MM.1S (cell line): ENCODE data around the gene PLIN4.

Experiments used
- EZH2 ChIP-seq: fragments of 300-600 bp; sonication (generic); optimal IDR thresholded peaks from 2 replicates; pipeline ENCODE3; 2017; ENCODE audit warnings: low read depth, mild to moderate bottlenecking, antibody characterized with exemption, low read length, mixed read lengths
- EZH2phosphoT487 ChIP-seq: fragments of 300-600 bp; sonication (generic); IDR thresholded peaks from 2 replicates; pipeline ENCODE4 v1.6.1; 2018; ENCODE audit warnings: antibody characterized with exemption, low read length
- TF ChIP-seq, protein P1 (sequence below): fragments of 300-600 bp; sonication (generic); IDR thresholded peaks from 2 replicates; pipeline ENCODE4 v1.5.1; 2016; ENCODE audit warnings: antibody characterized with exemption, low read length, mixed read lengths

DNA sequence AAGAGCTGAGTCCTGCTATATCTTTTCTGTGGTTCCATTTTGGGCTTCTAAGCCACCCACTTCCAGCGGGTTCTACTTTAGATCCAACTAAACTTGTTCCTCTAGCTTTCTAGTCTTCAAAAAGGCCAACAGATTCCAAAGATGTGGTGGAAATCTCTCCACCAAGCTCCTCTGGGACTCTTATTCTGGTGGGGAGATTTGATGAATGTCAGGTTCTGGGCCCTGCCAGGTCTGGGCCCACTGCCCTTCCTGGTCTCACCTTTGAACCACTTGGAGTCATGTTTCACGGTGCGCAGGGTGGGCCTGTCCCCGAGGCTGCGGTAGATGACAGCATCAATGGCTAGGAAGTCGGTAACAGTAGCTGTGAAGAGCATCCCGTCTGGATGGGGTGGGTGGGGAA lies 36.4 kb upstream of the PLIN4 start:
- TF ChIP-seq, protein P1, sequence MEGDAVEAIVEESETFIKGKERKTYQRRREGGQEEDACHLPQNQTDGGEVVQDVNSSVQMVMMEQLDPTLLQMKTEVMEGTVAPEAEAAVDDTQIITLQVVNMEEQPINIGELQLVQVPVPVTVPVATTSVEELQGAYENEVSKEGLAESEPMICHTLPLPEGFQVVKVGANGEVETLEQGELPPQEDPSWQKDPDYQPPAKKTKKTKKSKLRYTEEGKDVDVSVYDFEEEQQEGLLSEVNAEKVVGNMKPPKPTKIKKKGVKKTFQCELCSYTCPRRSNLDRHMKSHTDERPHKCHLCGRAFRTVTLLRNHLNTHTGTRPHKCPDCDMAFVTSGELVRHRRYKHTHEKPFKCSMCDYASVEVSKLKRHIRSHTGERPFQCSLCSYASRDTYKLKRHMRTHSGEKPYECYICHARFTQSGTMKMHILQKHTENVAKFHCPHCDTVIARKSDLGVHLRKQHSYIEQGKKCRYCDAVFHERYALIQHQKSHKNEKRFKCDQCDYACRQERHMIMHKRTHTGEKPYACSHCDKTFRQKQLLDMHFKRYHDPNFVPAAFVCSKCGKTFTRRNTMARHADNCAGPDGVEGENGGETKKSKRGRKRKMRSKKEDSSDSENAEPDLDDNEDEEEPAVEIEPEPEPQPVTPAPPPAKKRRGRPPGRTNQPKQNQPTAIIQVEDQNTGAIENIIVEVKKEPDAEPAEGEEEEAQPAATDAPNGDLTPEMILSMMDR, result no peak
- TF ChIP-seq EZH2 (no peak), EZH2phosphoT487 (no peak)
